Gastrocnemius medialis (tissue), 4 donors: Measurements from ENCODE around the gene GRAP.
"Not testable (repeated sequence)": the region's sequence is repeated elsewhere in the genome, so short reads cannot be mapped to it uniquely, and the experiment has no call there.

Experiments
- CTCF ChIP-seq, 5 experiments: fragments of 450-650 bp in 3 of 5; fragments of 200-600 bp in 2 of 5; sonication (generic) in 2 of 5; IDR thresholded peaks in 4 of 5; conservative IDR thresholded peaks in 1 of 5; 1 replicate in 4 of 5; 2 replicates in 1 of 5; pipeline ENCODE4 v1.5.1; 2016 to 2019; ENCODE audit warnings: antibody characterized with exemption in 5 of 5, mild to moderate bottlenecking in 3 of 5, moderate library complexity in 3 of 5
- POLR2A ChIP-seq, 2 donors: fragments of 450-650 bp; IDR thresholded peaks; one replicate each; pipeline ENCODE4 v1.6.1; 2017; ENCODE audit warnings: antibody characterized with exemption in 2 of 2, mild to moderate bottlenecking in 2 of 2, moderate library complexity in 2 of 2

GRCh38 chr17:19047510-19047909, 753 bp upstream of the GRAP start:
- TF ChIP-seq CTCF (IDR thresholded peaks at IDR 0.05 in 4 of 5, conservative IDR thresholded peaks at IDR 0.05 in 1 of 5); POLR2A (IDR thresholded peaks at IDR 0.05): not testable (repeated sequence)
